Activated CD8-positive, alpha-beta memory T cell treated with anti-CD3 and anti-CD28 coated beads for 24 hours (primary cell): ENCODE data around the gene REN.
A peak's percentile ranks its signal among the peaks of the same experiment; 100 is the strongest.

ENCODE experiments used
- DNase-seq: peaks from one replicate; pipeline ENCODE4 v3.0.0-alpha.2; 2020

REN gene

DNA sequence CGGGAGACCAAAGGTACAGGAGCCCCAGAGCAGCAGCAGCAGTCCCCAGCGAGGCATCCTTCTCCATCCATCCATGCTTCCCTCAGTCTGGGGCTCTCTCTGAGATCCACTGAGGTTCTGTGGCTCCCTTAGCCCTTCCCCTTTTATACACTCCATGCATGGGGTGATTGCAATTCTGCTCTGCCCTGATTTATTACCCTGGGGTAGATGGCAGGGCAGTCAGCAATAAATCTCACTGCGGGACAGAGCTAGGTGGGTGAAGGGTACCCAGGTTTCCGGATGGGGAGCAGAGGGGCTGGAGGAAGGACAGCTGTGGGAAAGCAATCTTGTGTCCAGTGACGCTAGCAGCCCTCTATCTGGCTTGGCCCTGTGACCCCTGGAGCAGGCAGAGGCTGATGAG lies at the start of gene REN:
TSS of gene REN (minus strand) at position 119 of the 400 bp plus-strand sequence. CDS start at position 75, 44 bp downstream.
- DNase-seq = no peak

DNA sequence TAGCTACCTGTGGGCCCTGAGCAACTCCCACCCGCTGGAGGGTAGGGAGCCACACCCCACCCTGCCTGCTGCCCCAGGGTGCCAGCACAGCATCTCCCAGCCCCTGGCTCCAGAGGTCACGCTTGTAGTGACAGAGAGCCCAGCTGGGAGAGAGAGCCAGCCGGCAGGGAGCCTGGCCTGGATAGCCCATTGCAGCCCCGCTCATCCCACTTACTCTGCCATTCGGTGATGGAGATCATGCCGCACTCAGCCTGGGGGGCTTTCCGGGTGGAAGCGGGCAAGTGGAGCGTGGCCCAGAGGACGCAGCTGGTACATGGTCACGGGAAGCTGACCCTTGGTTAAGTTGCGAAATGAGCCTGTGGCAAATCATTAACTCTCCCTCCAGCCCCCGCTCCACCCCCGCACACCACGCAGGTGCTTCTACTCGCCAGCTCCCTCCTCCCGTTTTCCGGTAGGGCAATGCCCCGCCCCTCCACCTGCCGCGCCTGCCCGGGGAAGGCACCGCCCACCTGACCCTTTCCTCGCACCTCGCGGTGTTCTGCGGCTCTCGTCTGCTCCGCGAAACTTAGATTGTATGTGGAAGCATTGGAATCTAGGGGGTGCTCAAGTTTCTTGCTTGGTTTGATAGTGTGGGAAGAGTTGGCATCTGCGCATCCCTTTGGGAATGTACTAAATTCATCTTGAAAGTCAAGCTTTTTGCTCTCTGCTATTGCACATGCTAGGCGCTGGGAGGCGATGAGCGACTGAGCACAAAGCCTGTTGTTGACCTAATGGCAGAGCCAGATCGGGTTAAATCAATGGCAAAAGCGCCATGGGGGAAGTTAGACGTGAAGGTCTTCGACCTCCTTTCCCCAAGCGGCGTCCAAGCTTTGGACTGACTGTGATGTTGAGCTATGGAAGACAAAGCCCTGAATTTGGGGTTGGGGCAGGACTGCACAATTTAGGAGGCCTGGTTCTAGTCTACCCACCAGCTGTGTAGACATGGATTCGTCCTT lies 47.8 kb upstream of the REN start, which contains the start of gene GOLT1A:
TSS of gene GOLT1A (minus strand) at position 321 of the 995 bp plus-strand sequence. CDS start at position 239, 82 bp downstream.
- peak; percentile 65 for DNase-seq

DNA sequence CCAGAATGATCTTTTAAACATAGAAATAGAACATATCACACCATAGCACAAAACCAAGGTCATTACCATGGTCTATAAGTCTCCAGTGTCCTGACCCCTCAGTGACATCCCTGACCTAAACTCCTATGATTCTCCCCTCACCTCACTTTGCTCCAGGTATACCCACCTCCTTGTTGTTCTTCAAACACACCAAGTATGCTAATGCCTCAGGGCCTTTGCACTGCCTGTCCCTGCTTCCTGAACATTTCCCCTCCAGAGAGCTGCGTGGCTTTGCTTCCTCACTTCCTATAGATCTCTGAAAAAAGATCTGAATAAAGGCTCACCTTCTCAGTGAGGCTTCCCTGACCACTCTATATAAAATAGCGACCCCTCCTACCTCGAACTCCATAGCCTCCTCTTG lies 46.6 kb upstream of the REN start:
- no peak for DNase-seq

DNA sequence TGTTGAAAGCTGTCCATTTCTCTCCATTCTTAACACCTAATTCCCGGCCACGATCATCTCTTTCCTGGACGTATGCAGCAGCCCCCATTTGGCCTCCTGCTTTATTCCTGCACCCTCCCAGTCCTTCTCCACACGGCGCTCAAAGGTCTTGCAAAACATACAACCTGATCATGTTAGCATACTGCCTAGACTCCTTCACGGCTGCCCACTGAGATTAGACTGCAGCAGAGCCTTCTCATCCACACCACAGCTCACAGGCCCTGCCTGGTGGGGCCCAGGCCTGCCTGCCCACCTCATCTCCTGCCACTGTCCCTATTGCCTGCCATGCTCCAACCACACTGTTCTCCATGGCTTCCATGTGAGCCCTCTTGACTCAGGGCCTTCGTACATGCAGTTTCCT lies 44.9 kb upstream of the REN start:
- no peak for DNase-seq

DNA sequence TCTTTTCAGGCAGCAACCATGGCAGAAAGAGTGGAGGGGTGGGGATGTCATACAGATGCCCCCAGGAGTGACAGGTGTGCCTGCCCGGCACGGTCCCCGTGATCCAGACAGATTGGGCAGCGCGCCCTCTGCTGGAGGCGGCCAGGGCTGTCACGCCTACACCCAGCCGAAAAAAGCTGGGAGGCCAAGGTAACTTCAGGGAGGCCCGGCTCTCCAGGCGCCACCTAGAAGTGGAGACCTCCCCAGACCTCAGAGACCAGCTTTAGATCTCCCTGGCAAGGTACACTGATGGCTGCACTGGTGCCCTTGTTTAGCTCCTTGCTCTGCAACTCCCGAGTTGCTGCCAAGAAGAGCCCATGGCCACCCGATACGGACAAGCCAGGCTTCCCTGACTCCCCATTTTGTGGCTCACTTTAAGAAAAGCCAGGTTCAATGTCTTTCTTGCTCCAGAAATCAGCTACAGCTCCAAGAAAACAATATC lies 41.0 kb upstream of the REN start:
- peak; percentile 92 for DNase-seq

DNA sequence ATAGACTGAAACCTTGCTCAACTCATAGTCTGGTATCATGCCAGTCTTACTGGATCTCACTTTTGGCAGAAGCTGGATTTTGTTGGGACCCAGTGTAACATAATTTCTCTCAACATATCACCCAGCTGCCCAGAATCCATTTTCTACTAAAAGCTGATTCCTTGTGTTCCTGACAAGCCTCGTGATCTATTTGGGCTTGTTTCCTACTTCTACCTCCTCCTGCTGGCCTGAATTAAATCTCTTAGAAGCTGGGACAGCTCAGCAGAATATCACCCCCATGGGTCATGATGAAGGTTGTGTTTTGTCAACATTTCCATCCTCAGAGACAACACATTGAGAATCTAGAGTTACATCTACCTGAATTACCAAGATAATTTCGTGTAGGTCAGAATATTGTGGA lies 40.0 kb upstream of the REN start:
- no peak for DNase-seq

DNA sequence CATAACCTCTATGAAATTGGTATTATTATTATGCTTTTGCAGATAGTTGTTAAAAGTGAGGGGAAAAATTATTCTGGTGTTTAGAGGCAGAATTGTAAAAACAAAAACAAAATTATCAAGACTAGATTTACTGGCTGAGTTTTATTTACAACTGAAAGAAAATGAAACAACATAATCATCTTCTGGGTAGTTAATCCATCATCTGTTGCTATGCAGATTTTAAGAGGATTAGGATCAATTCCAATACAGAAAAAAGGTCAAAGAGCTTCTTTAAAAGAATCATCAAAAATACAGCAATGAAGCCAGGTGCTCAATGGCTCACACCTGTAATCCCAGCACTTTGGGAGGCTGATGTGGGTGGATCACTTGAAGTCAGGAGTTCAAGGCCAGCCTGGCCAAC lies 39.3 kb upstream of the REN start:
- no peak for DNase-seq

DNA sequence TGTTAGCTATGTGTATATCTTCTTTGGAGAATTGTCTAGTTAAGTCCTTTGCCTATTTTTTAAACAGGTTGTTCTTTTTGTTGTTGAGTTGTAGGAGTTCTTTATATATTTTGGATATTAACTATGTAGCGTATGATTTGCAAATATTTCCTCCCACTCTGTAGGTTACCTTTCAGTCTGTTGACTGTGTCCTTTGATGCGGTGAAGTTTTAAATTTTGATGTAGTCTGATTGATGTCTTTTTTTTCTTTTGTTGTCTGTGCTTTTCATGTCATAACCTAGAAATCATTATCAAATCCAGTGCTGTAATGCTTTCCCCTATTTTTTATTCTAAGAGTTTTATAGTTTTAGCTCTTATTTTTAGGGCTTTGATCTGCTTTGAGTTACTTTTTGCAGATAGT lies 38.8 kb upstream of the REN start:
- no peak for DNase-seq

DNA sequence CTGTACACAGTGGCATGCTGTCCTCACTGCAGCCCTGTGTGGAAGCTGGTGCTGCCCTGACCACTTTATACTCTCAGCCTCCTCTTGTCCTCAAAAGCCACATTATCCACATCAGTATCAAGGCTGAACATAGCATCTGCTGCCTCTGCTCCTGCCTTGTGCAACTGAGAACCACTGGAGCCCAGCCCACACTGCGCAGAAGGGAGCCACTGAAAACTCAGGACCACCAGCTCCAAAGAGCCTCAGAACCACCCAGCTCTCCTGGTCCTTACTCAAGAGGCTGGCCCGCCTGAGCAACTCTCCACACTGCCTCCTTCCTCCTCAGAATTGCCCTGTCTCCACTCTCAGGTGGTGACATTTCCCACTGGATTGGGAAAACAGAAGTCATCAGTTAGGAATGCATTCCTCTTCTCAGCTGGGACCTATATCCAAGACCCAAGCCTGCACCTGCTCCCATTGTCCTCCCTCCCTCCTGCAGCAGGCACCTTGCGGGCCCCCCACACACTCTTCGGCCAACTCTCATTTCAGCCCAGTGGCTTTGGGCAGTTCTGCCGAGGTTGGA lies 37.1 kb upstream of the REN start:
- DNase-seq = no peak

DNA sequence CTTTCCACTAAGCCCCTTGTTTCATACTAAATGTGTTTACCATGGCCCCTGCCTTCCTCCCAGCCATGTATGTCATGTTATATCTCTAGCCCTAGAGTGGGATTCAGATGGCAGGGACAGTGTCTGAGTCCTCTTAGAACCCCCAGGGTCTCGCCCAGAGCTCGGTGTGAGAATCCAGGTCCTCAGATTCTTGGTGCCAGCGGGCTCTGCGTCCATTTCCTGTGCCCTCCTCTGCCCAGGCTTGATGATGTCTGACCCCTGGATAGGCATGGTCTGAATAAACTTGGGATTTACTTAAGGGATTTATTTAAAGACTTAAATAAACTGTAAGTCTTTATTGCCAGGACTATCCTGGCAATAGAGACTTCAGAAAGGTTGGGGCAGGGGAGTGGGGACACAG lies 36.3 kb upstream of the REN start:
- no peak for DNase-seq

DNA sequence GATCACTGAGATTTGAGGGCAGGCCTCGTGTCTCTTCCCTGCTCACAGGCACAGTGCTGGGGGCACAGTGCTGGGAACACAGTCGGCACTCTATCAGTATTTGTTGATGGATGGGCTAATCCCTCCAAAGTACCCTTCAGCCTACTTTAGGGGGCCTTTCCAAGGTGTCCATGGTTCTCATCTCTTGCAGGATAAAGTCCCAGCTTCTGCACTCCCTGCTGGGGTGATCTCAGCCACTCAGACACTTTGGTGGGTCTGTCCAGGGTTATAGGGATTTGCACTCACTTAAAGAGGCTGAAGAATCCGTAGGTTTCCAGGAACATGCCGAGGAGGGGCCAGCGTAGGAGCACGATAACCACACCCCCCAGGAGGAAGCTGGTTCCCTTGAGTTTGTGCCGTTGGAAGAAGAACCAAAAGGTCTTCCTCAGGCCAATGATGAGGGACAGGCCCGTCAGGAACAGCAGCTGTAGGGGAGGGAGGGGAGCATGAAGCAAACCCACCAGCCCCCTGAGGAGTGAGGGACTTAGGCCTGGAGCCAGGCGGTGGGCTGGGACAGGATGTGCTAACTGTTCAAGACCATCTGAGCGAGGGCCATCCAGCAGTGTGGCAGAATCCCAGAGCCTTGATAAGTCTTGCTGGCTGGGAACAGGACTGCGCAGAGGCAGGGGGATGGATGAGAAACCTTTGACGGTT lies 35.4 kb upstream of the REN start:
- DNase-seq = no peak

DNA sequence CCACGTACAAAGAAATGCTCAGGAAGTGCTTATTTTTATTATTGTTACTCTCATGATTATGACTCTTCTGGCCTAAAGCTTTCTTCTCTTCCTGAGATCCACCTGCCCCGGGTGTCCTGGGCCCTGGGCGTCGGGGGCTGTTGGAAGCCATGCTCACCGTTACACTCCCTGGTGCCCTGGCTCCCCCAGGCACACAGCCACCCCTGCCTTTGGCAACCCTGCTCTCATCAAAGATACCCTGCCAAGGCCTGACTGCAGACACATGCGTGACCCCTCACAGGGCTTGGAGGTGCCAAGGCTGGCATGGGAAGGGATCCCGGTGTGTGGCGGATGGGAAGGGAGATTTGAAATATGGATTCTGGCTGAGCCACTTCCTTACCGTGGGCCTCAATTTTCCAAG lies 33.4 kb upstream of the REN start:
- no peak for DNase-seq

DNA sequence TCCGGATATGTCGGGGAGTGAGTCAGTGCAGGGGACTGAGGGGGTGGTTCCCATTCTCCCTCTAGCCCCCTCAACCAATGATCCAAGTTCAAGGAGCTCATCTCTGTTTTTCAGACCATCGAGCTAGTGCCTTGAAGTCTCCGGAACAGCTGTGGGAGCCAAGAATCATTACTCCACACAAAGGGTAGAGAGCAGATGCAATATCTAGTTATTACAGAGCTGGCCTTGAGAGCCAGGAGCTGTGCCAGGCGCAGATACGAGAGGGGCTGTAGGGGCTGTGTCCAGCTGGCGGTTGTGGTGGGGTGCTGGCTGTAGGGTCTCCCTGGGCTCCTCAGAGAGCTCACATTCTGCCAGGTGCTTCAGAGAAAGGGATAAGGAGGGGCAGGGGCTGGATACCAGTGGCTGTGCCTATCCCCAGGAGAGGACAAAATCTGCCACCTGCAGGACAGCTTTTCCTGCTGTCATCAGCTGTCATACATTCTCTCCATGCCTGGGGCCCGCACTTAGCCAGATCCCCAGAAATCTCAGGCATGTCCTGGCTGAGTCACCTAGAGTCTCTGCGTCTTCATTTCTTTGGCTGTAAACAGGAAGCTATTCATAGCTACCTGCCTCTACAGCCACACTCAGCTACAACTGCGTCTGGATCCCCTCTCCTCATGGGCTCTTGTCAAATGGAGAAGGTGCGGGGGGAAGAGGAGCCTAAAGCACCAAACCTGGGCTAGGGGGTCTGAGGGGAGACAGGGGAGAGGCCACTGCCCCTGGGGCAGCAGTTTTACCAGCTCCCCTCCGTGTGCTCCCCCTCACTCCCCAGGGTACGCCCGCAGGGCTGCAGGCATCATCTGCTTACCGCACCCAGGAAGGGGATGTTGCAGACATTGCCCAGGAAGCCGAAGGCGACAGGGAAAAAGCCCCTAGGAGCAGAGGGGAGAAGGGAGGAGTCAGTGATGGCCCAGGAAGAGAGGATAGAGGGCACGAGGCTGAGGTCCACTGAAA lies 32.5 kb upstream of the REN start:
- no peak for DNase-seq

DNA sequence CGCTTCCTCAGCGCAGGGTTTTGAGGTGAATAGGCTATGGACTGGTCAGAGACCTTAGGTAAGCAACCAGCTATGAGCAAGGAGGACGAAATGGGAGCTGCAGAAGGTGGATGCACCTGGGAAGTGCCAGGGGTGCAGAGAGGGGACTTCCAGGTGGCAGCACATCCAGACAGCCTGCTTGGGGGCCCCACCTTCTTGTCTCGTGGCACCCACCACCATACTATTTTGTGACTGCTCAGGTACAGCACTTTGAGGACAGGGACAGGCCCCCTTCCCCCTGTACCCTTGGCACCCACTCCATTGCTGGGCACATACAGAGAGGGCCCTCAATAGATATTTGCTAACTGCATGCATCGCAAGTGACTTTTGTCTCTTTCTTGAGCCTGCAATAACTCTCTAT lies 30.9 kb upstream of the REN start:
- DNase-seq = no peak

DNA sequence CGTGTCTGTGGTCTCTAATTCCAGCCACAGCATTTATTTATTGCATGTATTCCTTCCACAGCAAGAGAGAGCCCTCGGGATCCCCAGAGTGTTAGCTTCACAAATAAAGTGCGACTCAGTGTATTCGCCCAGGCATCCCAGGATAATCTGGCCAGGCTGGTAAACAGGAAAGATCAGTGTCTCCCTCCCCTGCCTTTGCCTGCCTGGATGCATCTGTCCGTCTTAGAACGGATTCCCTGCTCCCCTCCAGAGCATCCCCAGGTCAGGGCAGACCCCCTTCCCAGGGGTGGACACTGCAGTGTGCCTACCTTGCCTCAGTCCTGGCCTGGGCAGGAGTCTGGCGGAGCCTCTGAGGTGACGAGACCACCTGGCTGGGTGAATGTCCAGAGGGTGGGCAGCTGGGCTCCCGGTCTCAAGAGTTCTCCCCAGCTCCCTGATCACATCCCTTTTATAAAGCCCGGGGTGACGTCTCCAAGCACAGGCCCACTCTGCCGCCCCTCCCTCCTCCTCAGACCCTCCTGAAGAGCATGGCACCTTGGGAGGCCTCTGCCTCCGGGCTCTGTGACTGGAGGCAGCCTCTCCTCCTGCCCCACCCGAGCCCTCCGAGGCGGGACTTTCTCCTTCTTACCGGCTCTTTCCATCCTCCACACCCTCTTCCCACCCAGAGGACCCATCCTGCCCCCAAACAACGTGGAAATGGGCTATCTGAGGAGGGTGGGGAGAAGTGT lies 30.1 kb upstream of the REN start, which contains the start of gene KISS1:
TSS of gene KISS1 (minus strand) at position 424 of the 728 bp plus-strand sequence. CDS start 3,615 bp downstream, outside the sequence.
- DNase-seq = no peak

DNA sequence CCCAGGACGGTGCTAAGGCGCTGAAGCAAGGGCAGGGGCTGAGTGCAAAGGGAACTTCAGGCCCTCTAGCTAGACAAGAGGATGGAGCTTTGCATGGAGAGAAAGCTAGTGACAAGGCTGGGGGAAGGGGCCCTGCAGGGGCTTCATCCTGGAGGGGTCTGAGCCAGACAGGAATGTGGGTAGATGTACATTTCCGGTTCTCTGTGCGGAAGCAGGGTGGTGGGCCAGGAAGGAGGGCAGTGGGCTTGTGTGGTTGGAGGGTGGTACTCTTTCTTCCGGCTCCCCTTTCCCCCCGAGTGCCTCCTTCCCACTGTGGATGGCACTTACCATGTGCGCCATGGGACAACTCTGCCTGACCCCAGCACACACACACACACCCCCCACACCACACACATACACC lies 28.6 kb upstream of the REN start:
- no peak for DNase-seq

DNA sequence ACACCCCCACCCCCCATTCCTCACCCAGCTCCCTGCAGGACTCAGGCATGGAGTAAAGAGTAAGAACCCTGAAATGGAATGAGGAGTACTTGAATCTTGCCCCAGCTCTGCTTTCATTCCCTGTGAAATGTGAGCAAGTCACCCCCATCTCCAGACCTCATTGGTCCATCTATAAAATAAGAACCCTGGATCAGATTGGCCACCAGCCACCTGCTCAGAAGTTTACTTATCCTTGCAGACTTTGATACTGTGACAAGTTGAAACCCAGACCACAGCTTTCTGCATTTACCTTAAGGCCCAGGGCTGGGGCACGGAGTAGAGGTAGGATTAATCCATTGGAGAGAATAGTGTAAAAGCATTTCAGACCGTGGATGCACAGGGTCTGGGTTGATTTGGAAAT lies 27.9 kb upstream of the REN start:
- no peak for DNase-seq

DNA sequence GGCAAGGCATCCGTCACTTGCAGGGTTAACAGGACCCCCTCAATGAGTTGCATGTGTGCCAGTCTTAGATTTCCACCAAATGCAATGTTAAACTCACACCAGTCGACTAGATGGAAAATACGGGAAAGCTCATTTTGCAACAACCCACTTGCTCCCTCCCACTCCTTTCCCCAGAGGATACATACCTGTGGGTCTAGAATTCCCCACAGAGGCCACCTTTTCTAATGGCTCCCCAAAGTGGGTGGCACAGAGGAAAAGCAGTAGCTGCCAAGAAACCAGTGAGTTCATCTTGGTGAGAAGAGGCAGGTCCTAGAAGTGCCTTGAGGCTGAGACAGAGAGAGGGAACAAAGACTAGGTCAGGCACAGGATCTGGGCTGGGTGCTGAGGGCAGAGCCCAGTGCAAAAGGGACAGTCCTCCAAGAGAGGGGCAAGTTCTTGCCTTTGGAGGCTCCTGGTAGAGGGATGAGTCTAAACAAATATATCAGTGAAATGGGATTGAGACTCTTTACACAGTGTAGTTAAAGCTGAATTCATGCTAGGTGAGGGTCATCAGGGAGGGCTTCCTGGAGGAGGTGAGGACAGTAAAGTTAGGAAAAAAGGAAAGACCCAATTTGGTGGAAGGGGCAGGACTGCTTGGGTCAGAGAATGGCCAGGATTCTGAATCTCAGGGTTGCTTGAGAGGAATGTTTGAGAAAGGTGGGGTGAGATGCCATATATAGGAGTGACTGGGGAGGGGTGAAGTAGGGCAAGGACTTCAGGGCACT lies 26.6 kb upstream of the REN start:
- DNase-seq = no peak

DNA sequence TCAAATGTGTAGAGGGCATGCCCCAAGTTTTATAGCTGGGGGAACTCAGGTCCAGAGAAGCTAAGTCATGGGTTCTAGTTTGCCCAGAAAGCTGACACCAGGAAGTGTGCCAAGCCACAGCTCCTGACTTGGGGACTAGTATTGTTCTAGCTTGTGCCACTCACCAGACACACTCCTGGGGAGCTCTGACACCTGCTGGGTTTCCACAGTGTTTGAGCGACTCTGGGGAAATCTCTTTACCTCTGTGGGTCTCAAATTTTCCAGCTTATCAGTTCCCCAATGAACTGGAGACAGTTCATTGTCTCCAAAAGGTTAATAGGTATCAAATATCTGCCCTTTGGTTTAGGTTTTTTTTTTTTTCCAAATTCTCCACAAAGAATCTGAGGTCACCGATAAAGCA lies 25.9 kb upstream of the REN start:
- no peak for DNase-seq

DNA sequence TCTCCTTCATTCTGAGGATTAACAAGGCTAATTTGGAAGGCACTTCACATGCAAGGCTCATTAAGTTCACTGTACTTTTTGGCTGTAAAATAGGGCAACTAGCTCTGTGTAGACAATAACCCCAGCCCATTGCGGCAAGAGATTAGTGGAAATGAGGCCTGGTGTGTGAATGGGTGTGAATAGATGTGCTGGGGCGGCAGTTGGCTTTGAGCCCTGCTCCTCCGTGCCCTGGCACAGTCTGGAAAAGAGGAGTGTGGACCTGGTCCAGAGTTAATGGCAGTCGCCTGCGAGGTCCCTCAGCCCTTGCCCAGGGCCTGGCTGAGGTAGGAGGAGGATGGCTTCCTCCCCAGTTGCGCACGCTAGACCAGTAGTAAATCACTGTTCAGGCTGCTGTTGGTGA lies 25.3 kb upstream of the REN start:
- DNase-seq = no peak
